AG09309 (cell line): ENCODE data around the gene CFAP206.

Source experiments
- DNase-seq: peaks from one replicate; pipeline ENCODE4 v3.0.0-alpha.2; 2010; ENCODE audit warnings: low read depth
- H3K4me3 ChIP-seq: 2 replicates; pipeline ENCODE4 v1.5.1; 2011; ENCODE audit warnings: mild to moderate bottlenecking, low read depth, low read length, moderate library complexity; ENCODE audit not compliant: control insufficient read depth
- TF ChIP-seq, protein P1 (sequence below): IDR thresholded peaks from 2 replicates; pipeline ENCODE4 v1.5.1; 2011; ENCODE audit warnings: mild to moderate bottlenecking, low read depth, low read length, inconsistent platforms; ENCODE audit not compliant: insufficient read depth, control insufficient read depth; ENCODE audit errors: missing control alignments

Gene CFAP206

DNA sequence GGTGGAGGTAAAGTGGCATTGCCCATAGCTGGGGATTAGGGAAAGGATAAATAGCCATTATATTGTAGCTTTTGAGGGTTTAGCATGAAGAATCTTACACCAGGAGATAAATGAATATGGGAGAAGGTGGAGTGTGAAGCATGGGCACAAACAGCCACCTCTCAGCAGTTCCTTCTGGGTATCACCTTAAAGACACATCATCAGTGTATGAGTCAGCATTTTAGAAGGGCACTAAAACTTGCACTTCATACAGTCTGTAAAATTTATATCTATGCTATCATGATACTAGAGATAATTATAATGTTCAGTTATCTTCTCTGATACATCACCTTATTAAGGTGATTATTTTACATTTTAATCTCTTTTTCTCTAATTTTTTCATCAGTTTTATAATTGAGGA, 90.3 kb downstream of the CFAP206 start:
- DNase-seq: no peak
- H3K4me3 ChIP-seq: no peak overlapping the region
- TF ChIP-seq, protein P1, sequence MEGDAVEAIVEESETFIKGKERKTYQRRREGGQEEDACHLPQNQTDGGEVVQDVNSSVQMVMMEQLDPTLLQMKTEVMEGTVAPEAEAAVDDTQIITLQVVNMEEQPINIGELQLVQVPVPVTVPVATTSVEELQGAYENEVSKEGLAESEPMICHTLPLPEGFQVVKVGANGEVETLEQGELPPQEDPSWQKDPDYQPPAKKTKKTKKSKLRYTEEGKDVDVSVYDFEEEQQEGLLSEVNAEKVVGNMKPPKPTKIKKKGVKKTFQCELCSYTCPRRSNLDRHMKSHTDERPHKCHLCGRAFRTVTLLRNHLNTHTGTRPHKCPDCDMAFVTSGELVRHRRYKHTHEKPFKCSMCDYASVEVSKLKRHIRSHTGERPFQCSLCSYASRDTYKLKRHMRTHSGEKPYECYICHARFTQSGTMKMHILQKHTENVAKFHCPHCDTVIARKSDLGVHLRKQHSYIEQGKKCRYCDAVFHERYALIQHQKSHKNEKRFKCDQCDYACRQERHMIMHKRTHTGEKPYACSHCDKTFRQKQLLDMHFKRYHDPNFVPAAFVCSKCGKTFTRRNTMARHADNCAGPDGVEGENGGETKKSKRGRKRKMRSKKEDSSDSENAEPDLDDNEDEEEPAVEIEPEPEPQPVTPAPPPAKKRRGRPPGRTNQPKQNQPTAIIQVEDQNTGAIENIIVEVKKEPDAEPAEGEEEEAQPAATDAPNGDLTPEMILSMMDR: no peak

DNA sequence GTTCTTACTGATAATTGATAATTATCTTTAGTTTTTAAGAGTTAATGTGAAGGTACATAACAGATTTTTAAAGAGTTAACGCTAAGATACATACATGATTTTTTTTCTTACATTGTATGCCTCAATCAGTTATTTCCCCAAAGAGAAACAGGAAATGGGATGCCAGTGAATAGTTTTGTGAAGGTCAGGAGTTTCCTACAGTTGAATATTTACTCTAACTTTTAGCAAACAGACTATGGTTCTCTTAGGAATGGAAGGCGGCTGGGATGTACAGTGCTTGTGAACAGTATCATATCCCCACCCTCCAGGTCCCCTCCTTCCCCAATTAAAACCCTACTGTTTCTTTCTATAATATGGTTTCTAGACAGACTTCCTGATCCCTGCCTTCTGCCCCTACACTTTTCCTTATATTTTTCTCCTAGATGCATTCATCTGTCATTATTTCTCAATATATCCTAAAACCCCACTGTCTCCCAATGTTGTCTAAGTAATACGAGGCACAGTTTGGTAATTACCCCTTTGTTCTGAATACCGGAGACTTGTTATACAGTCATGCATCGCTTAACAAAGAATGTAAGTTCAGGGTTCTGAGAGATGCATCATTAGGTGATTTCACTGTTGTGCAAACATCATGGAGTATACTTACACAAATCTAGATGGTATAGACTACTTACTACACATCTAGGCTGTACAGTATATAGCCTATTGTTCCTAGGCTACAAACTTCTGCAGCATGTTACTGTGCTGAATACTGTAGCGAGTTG, 94.2 kb downstream of the CFAP206 start:
- DNase-seq: no peak
- no peak overlapping the region for H3K4me3 ChIP-seq
- TF ChIP-seq, protein P1: no peak

DNA sequence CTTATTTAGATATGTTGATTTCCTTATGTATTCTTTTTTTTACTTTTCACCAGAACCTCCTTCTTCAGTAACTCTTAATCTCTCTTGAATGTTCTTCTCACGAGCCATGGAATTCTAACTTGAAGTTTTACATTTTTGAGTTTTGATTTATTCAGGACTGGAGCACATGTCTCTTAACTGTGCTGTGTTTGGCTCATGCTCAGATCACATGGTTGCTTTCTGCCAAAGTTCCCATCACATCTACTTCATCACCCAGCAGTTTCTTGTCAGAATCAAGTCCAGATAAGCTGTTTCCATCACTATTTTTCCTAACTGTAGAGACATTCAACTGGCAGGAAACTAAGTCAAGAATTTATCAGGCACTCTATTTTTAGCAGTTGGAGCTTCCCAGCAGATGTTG, 96.7 kb downstream of the CFAP206 start:
- DNase-seq: no peak
- TF ChIP-seq, protein P1: no peak
- no peak overlapping the region for H3K4me3 ChIP-seq
